ENCODE results near the gene PTPRG. TPM values are rescaled to one million over a fixed set of nuclear protein-coding genes. Genes with fewer than 3 reads are reported as not detected.

Gene PTPRG
- polyA plus RNA-seq, 1 donor (not counting 4 experiments of a cell fraction or from before 2014, with no cell fraction given), result 12.1 TPM

GRCh38 chr3:62057339-62058047, 496.1 kb downstream of the PTPRG start:
- TF ChIP-seq CTCF (optimal IDR thresholded peaks at IDR 0.05 in 1 of 3, IDR thresholded peaks at IDR 0.05 in 1 of 3, conservative IDR thresholded peaks at IDR 0.05 in 1 of 3; ENCODE audit: extremely low read depth in 1 of 3, insufficient read depth in 2 of 3, low read length in 3 of 3) (no peak), EZH2 (IDR thresholded peaks at IDR 0.05; ENCODE audit: low read length) (no peak)
- H3K9ac ChIP-seq (ENCODE audit: control insufficient read depth, extremely low read depth, insufficient read depth, low read length), result no peak overlapping the region
- H3K9me3 ChIP-seq (ENCODE audit: control insufficient read depth, low read depth, low read length), result no peaks in the 10 kb centered on the region
- no peak overlapping the region for H3K27ac ChIP-seq (ENCODE audit: control insufficient read depth, insufficient read depth, low read length)
- no peaks in the 10 kb centered on the region for H3K36me3 ChIP-seq (ENCODE audit: control insufficient read depth in 2 of 2, extremely low read depth in 1 of 2, insufficient read depth in 2 of 2, low read length in 2 of 2)
- FAIRE-seq (peak; percentile 51), DNase-seq (ENCODE audit: low read depth, low spot score) (no peak)
- H3K27me3 ChIP-seq (ENCODE audit: control insufficient read depth, extremely low read depth, insufficient read depth, low read length), result no peaks in the 10 kb centered on the region
- no peaks in the 10 kb centered on the region for H3K9me1 ChIP-seq (ENCODE audit: control insufficient read depth, extremely low read depth, insufficient read depth, low read length)
- no peaks in the 10 kb centered on the region for H3K79me2 ChIP-seq (ENCODE audit: control insufficient read depth, insufficient read depth, low read length)
- H3K4me2 ChIP-seq (ENCODE audit: control insufficient read depth, extremely low read depth, insufficient read depth, low read depth, low read length), result no peak overlapping the region
- H4K20me1 ChIP-seq (ENCODE audit: control insufficient read depth, extremely low read depth, insufficient read depth, low read length), result no peaks in the 10 kb centered on the region
- H3K4me1 ChIP-seq (ENCODE audit: control insufficient read depth, extremely low read depth, insufficient read depth, low read length), result no peaks in the 10 kb centered on the region
- H2AFZ ChIP-seq (ENCODE audit: control insufficient read depth, low read length), result no peak overlapping the region
- no peak overlapping the region for H3K4me3 ChIP-seq (ENCODE audit: control insufficient read depth in 2 of 3, extremely low read depth in 1 of 3, insufficient read depth in 2 of 3, low read depth in 1 of 3, low read length in 3 of 3)
- dilution Hi-C loops (cut with MboI; ENCODE audit: extremely low pct_ligation_motif_present, low sequenced_read_pairs), result no loop called here

GRCh38 chr3:62065985-62066693, 504.8 kb downstream of the PTPRG start:
- no peaks in the 10 kb centered on the region for H4K20me1 ChIP-seq (ENCODE audit: control insufficient read depth, extremely low read depth, insufficient read depth, low read length)
- no peak for FAIRE-seq

More at GRCh38 chr3:62065985-62066693, 504.8 kb downstream of the PTPRG start:
- H2AFZ ChIP-seq (ENCODE audit: control insufficient read depth, low read length), result no peak overlapping the region
- H3K4me3 ChIP-seq (ENCODE audit: control insufficient read depth in 2 of 3, extremely low read depth in 1 of 3, insufficient read depth in 2 of 3, low read depth in 1 of 3, low read length in 3 of 3), result no peak overlapping the region
- no peaks in the 10 kb centered on the region for H3K4me1 ChIP-seq (ENCODE audit: control insufficient read depth, extremely low read depth, insufficient read depth, low read length)
- no peak overlapping the region for H3K4me2 ChIP-seq (ENCODE audit: control insufficient read depth, extremely low read depth, insufficient read depth, low read depth, low read length)
- TF ChIP-seq CTCF (optimal IDR thresholded peaks at IDR 0.05 in 1 of 3, IDR thresholded peaks at IDR 0.05 in 1 of 3, conservative IDR thresholded peaks at IDR 0.05 in 1 of 3; ENCODE audit: extremely low read depth in 1 of 3, insufficient read depth in 2 of 3, low read length in 3 of 3) (no peak), EZH2 (IDR thresholded peaks at IDR 0.05; ENCODE audit: low read length) (no peak)
- no peaks in the 10 kb centered on the region for H3K27me3 ChIP-seq (ENCODE audit: control insufficient read depth, extremely low read depth, insufficient read depth, low read length)
- no peak overlapping the region for H3K9ac ChIP-seq (ENCODE audit: control insufficient read depth, extremely low read depth, insufficient read depth, low read length)
- H3K9me1 ChIP-seq (ENCODE audit: control insufficient read depth, extremely low read depth, insufficient read depth, low read length), result no peaks in the 10 kb centered on the region
- no peaks in the 10 kb centered on the region for H3K9me3 ChIP-seq (ENCODE audit: control insufficient read depth, low read depth, low read length)
- no peaks in the 10 kb centered on the region for H3K79me2 ChIP-seq (ENCODE audit: control insufficient read depth, insufficient read depth, low read length)
- dilution Hi-C loops (cut with MboI; ENCODE audit: extremely low pct_ligation_motif_present, low sequenced_read_pairs), result no loop called here
- no peak overlapping the region for H3K27ac ChIP-seq (ENCODE audit: control insufficient read depth, insufficient read depth, low read length)
- H3K36me3 ChIP-seq (ENCODE audit: control insufficient read depth in 2 of 2, extremely low read depth in 1 of 2, insufficient read depth in 2 of 2, low read length in 2 of 2), result no peaks in the 10 kb centered on the region
- DNase-seq (ENCODE audit: low read depth, low spot score), result no peak

Measured in keratinocyte (primary cell).